ENCODE measurements around the gene PFDN5.

Gene PFDN5

DNA sequence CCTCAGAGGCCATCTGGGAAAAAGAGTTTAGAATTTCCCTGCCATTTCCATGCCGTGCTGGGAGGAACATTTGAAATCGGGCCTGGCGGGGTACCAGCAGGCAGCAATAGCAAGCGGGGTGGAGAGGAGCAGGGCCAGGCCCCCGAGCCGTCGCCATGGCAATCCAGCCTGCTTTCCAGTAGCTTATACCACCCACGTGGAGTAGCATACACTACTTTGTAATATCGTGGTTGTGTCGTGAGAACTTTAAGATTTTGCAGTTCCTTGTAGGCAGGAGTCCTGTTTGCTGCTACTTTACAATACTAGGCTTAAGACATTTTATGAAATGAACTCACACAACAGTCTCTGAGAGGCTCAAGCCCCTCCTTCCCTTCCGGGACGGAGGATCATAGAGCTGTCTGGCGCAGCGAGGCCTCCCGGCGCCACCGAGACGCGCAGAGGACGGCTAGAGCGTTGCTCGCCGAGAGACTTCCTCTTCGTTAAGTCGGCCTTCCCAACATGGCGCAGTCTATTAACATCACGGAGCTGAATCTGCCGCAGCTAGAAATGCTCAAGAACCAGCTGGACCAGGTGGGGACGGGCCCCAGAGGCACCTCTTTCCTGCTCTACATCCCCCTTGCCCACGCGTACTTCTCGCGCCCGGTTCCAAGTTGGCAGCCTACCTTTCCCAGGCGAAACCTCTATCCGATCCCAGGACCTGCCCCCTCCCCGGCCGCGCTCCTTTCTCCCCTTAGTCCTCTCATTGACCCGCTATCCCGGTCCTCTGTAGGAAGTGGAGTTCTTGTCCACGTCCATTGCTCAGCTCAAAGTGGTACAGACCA is at the start of gene PFDN5:
TSS of gene PFDN5 (plus strand) at position 473 of the 821 bp plus-strand sequence. CDS start at position 499, 26 bp downstream.
- Mint-ChIP-seq H3K27ac (peak within 1 kb of the TSS; percentile 89), H3K4me3 (peak within 1 kb of the TSS; percentile 97), H3K36me3 (ENCODE audit: low read depth) (peaks cover 57% of the 10 kb centered on the region), H3K27me3 (ENCODE audit: low read depth) (no peaks in the 10 kb centered on the region), H3K9me3 (no peaks in the 10 kb centered on the region), H3K4me1 (ENCODE audit: low read depth) (peaks cover 28% of the 10 kb centered on the region)
- DNase-seq (ENCODE audit: low spot score), result peak; percentile 89

DNA sequence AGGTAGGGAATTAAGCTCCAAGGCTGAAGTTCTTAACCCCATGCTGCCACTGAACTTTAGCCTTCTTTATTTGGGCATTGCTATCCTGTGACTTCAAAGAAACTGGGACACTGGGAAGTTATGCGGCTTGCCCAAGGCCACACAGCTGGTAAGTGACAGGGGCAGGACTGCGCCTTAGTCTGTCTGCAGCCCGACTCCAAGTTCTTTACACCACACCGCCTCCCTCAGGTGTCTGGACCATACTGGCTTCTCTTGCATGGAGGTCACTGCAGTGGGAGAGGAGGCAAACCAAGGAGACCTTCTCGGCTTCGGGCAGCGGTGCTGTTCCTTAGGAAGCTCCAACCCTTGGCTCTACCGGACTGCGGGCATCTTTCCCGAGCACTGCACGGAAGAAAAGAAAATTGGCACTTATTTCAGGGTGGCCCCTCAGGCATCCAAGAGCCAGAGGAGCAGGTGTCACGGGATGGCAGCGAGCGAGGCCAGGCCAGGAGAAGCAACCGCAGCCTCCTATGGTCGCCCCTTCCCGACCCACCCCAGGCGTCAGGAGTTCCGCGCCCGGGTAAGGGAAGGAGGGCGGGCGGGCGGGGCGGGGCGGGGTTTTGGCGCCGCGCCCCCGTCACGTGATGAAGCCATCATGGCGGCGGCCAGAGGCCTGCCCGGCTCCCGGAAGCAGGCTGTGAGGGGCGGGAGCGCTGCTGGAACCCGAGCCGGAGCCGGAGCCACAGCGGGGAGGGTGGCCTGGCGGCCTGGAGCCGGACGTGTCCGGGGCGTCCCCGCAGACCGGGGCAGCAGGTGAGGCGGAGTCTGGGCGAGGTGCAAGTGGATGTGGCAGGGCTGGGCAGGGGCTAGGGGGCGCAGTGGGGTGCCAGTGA is 43.6 kb upstream of the PFDN5 start:
- H3K4me3 Mint-ChIP-seq, result peak overlapping the region; percentile 97
- peak; percentile 74 for DNase-seq (ENCODE audit: low spot score)
- peaks cover 11% of the 10 kb centered on the region for H3K36me3 Mint-ChIP-seq (ENCODE audit: low read depth)
- H3K27ac Mint-ChIP-seq, result peak overlapping the region; percentile 90
- H3K27me3 Mint-ChIP-seq (ENCODE audit: low read depth), result no peaks in the 10 kb centered on the region
- H3K9me3 Mint-ChIP-seq, result no peaks in the 10 kb centered on the region
- H3K4me1 Mint-ChIP-seq (ENCODE audit: low read depth), result peaks cover 38% of the 10 kb centered on the region

DNA sequence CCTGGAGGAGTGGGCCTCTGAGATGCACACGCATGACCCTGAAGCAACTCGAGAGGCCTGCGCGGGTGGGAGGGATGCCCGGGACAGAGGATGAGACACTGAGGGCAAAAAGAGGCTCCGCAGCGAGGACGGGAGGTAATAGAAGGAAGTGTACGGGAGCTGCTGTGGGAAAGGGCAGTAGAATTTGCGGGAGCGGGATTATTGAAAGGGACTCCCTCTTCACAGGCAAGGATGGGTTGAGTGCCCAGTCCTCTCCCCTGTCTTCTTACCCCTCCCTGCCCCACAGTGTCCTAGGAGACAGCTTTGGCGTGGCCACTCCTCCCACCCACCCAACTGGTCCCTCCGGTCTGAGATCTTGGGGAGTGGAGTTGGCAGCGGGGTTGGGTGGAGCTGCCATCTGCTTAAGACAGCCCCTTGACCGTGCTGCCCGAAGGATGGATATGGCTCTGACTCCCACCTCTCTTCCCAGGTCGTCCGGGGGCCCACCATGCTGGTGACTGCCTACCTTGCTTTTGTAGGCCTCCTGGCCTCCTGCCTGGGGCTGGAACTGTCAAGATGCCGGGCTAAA is 42.9 kb upstream of the PFDN5 start:
- H3K4me1 Mint-ChIP-seq (ENCODE audit: low read depth), result peaks cover 38% of the 10 kb centered on the region
- peaks cover 11% of the 10 kb centered on the region for H3K36me3 Mint-ChIP-seq (ENCODE audit: low read depth)
- H3K27ac Mint-ChIP-seq, result peak overlapping the region; percentile 90
- no peaks in the 10 kb centered on the region for H3K27me3 Mint-ChIP-seq (ENCODE audit: low read depth)
- H3K9me3 Mint-ChIP-seq, result no peaks in the 10 kb centered on the region
- DNase-seq (ENCODE audit: low spot score), result no peak
- H3K4me3 Mint-ChIP-seq, result peak overlapping the region; percentile 97

DNA sequence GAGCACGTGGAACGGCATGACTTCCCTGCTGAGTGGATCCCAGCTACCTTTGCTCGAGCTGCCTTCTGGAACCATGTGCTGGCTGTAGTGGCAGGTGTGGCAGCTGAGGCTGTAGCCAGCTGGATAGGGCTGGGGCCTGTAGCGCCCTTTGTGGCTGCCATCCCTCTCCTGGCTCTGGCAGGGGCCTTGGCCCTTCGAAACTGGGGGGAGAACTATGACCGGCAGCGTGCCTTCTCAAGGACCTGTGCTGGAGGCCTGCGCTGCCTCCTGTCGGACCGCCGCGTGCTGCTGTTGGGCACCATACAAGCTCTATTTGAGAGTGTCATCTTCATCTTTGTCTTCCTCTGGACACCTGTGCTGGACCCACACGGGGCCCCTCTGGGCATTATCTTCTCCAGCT is 42.0 kb upstream of the PFDN5 start:
- peak overlapping the region; percentile 97 for H3K4me3 Mint-ChIP-seq
- H3K36me3 Mint-ChIP-seq (ENCODE audit: low read depth), result peaks cover 11% of the 10 kb centered on the region
- no peaks in the 10 kb centered on the region for H3K27me3 Mint-ChIP-seq (ENCODE audit: low read depth)
- no peak for DNase-seq (ENCODE audit: low spot score)
- H3K9me3 Mint-ChIP-seq, result no peaks in the 10 kb centered on the region
- peaks cover 38% of the 10 kb centered on the region for H3K4me1 Mint-ChIP-seq (ENCODE audit: low read depth)
- H3K27ac Mint-ChIP-seq, result peak overlapping the region; percentile 90

DNA sequence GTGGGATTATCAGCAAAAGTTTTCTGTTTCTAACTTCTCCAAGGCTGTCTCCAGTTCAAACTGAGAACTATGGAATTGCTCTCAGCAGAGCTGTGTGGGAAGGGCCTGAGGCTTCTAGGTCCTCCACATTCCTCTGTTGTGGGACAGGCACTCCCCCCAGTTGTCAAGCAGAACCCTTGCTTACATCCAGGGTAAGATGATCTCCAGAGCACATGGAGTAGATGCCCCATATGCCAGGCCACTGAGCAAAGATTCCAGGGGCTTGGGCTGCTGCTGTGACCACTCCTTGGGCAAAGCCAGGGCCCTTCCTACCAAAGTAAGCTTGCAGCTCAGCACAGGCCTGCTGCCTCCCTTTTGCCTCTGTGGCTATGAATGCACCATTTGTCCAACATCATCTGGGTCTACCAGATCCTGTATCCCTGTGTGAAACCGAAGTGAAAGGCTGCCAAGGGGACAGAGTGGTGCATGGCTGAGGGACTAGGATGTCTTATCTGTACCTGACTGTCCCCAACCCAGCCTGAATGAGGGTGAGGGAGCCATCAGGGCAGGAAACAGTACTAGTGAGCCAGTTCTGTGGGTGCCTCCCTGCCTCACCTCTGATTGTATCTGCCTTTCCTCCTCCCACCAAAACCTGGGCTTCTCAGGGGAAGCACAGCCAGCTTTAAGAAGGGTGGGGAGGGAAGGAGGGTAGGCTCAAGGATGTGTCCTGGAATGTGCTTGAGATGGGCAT is 40.4 kb upstream of the PFDN5 start:
- H3K9me3 Mint-ChIP-seq, result no peaks in the 10 kb centered on the region
- peaks cover 41% of the 10 kb centered on the region for H3K4me1 Mint-ChIP-seq (ENCODE audit: low read depth)
- no peaks in the 10 kb centered on the region for H3K27me3 Mint-ChIP-seq (ENCODE audit: low read depth)
- H3K4me3 Mint-ChIP-seq, result peak overlapping the region; percentile 22
- H3K27ac Mint-ChIP-seq, result peak overlapping the region; percentile 50
- H3K36me3 Mint-ChIP-seq (ENCODE audit: low read depth), result peaks cover 11% of the 10 kb centered on the region
- no peak for DNase-seq (ENCODE audit: low spot score)

DNA sequence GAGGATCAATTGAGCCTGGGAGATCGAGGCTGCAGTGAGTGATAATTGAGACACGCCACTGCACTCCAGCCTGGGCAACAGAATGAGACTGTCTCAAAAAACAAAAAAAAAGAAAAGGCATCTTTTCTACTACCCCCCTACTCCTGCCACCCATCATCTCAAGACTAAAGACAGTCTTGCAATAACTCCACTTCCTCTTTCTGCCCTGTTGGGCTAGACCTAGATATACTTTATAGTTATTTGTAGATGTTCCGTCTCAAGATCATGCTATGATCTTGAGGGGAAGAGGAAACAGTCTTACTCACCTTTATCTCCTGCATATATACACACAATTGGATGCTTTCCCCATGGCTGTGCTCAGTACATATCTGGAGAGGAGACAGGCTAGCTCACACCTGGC is 39.3 kb upstream of the PFDN5 start:
- Mint-ChIP-seq H3K27ac (no peak overlapping the region), H3K9me3 (no peaks in the 10 kb centered on the region), H3K4me3 (peak overlapping the region; percentile 12), H3K27me3 (ENCODE audit: low read depth) (no peaks in the 10 kb centered on the region), H3K36me3 (ENCODE audit: low read depth) (peaks cover 11% of the 10 kb centered on the region), H3K4me1 (ENCODE audit: low read depth) (peaks cover 41% of the 10 kb centered on the region)
- DNase-seq (ENCODE audit: low spot score), result no peak

DNA sequence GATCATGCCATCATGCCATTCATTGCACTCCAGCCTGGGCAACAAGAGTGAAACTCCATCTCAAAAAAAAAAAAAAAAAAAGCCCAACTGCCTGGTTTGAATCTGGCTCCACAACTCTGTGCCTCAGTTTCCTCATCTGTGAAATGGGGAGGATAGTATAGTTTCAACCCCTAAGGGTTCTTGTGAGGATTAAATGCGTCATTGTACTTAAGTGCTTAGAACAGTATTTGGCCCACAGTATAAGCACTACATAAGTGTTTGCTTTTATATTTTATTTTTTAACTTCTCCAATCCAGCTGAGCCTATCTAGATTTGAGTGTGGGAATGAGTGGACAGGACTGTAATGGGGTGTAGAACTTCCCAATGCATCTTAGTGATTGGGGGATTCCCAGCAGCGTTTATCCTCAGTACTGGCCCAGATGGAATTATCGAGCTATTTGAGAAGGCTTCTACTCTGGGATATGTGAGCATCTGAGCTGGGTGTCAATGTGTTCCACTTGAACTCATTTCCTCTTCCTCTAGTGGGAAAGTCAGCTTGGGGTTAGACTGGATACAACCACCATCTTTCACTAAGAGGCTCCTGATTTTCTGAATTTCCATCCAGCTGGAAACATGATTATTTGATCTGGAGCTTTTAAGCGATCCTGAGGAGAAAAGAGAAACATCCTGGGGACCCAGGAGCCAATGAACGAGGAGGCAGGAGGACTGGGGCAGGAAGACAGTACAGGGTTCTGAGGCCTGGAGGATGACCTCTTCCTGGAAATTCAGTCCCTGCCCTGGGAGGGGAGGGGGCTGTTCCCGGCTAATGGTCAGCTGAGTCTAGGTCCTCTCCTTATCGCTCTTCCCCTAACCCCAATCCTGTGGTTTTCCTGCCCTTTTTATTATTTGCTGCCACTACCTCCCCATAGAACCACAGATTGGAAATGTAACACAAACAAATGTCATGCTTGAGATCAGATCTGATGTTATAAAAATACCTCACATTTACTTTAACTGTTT is 36.5 kb upstream of the PFDN5 start:
- Mint-ChIP-seq H3K4me1 (ENCODE audit: low read depth) (peaks cover 23% of the 10 kb centered on the region), H3K4me3 (no peak overlapping the region), H3K9me3 (no peaks in the 10 kb centered on the region), H3K27ac (no peak overlapping the region), H3K36me3 (ENCODE audit: low read depth) (no peaks in the 10 kb centered on the region), H3K27me3 (ENCODE audit: low read depth) (no peaks in the 10 kb centered on the region)
- DNase-seq (ENCODE audit: low spot score), result no peak

DNA sequence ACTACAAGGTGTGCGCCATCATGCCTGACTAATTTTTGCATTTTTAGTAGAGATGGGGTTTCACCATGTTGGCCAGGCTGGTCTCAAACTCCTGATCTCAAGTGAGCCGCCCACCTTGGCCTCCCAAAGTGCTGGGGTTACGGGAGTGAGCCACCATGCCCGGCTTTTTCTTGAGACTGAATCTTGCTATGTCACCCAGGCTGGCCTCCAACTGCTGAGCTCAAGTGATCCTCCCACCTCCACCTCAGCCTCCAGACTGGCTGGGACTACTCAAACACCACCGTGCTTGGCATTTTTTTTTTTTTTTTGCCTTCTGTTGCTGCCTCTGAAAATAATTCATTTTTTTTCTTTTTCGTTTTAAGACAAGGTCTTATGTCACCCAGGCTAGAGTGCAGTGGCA is 35.5 kb upstream of the PFDN5 start:
- H3K36me3 Mint-ChIP-seq (ENCODE audit: low read depth), result no peaks in the 10 kb centered on the region
- no peaks in the 10 kb centered on the region for H3K9me3 Mint-ChIP-seq
- H3K27ac Mint-ChIP-seq, result no peak overlapping the region
- no peaks in the 10 kb centered on the region for H3K27me3 Mint-ChIP-seq (ENCODE audit: low read depth)
- no peak for DNase-seq (ENCODE audit: low spot score)
- no peak overlapping the region for H3K4me3 Mint-ChIP-seq
- peaks cover 16% of the 10 kb centered on the region for H3K4me1 Mint-ChIP-seq (ENCODE audit: low read depth)

DNA sequence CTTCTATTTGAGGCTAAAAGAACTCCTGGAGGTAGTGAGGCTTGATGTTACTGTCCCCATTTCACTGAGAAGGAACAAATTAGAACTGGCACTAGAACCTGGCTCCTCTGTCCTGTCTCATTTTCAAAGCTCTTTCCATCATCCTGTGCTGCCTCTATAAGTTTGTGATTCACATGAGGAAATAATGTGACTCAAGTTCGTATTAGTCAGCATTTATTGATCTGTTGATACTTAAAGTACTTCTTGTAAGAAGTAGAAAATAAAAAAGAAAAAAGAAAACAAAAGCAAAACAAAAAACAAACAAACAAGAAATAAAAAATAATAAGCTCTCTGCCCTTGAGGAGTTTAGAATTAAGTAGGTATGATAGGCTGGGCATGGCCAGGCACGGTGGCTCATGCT is 29.6 kb upstream of the PFDN5 start:
- no peaks in the 10 kb centered on the region for H3K9me3 Mint-ChIP-seq
- peaks cover 31% of the 10 kb centered on the region for H3K4me1 Mint-ChIP-seq (ENCODE audit: low read depth)
- H3K4me3 Mint-ChIP-seq, result no peak overlapping the region
- H3K36me3 Mint-ChIP-seq (ENCODE audit: low read depth), result peaks cover 22% of the 10 kb centered on the region
- no peaks in the 10 kb centered on the region for H3K27me3 Mint-ChIP-seq (ENCODE audit: low read depth)
- no peak for DNase-seq (ENCODE audit: low spot score)
- no peak overlapping the region for H3K27ac Mint-ChIP-seq

DNA sequence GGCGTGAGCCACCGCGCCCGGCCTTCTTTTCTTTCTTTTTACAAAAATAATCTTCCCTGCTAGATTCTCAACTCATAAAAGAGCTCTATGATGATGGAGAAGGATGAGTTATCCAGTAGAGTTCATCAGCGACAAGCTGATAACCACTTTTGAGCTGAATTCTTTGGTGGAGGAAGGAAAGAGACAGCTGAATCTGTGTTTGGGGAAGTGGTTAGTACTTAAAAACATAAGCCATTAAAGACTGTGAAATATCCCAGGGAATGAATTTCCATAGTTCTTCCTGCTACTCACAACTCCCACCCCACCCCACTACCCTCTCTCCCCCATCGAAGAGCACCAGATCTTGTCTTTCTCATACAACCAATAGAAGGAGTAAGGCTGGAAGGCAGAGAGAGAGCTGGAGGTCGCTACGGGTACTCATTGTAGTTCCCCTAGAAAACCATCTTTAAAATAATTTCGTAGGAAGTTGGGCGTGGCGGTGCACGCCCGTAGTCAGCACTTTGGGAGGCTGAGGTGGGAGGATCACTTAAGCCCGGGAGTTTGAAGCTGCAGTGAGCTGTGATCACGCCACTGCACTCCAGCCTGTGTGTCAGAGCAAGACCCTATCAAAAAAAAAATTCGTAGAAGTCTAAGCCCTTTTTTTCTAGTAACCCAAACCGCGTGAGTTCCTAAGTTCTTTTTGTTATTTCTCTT is 27.9 kb upstream of the PFDN5 start:
- H3K27ac Mint-ChIP-seq, result peak overlapping the region; percentile 95
- H3K4me3 Mint-ChIP-seq, result peak overlapping the region; percentile 98
- peaks cover 39% of the 10 kb centered on the region for H3K4me1 Mint-ChIP-seq (ENCODE audit: low read depth)
- H3K27me3 Mint-ChIP-seq (ENCODE audit: low read depth), result no peaks in the 10 kb centered on the region
- H3K36me3 Mint-ChIP-seq (ENCODE audit: low read depth), result peaks cover 34% of the 10 kb centered on the region
- H3K9me3 Mint-ChIP-seq, result no peaks in the 10 kb centered on the region
- peak; percentile 45 for DNase-seq (ENCODE audit: low spot score)

DNA sequence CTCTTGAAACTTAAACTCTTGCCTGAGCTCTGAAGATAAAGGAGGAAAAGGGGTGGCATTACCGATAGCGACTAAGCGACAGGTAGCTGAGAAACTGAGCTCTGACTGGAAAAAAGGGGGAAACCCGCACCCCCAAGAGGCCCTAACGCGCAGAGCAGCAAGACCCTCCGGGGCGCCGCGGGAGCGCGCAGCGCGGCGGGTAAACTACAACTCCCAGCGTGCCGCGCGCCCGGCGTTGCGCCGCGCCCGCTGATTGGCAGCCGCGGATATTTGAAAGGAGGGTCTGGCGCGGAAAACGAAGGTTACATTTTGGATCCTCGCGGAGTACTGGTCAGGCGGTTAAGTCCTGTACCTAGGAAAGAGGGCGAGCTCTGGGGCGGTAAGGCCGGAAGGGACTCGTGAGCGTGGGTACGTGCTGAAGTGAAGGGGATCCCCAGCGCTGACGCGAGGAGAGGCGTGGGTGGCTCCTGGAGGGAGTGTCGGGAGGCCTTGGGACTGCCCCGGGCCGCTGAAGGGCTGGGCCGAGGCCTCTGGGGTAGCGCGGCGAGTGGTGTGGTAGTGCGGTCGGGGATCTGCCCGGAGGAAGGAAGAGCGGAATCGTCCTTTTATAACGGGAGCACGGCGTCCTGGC is 27.2 kb upstream of the PFDN5 start, which contains the start of gene ESPL1:
TSS of gene ESPL1 (plus strand) at position 301 of the 631 bp plus-strand sequence. CDS start 468 bp downstream, outside the sequence.
- H3K27me3 Mint-ChIP-seq (ENCODE audit: low read depth), result no peaks in the 10 kb centered on the region
- peak within 1 kb of the TSS; percentile 95 for H3K27ac Mint-ChIP-seq
- H3K9me3 Mint-ChIP-seq, result no peaks in the 10 kb centered on the region
- peak within 1 kb of the TSS; percentile 98 for H3K4me3 Mint-ChIP-seq
- peaks cover 39% of the 10 kb centered on the region for H3K4me1 Mint-ChIP-seq (ENCODE audit: low read depth)
- peak; percentile 93 for DNase-seq (ENCODE audit: low spot score)
- peaks cover 37% of the 10 kb centered on the region for H3K36me3 Mint-ChIP-seq (ENCODE audit: low read depth)
